Measurements from ENCODE around the gene SLFNL1.

DNA sequence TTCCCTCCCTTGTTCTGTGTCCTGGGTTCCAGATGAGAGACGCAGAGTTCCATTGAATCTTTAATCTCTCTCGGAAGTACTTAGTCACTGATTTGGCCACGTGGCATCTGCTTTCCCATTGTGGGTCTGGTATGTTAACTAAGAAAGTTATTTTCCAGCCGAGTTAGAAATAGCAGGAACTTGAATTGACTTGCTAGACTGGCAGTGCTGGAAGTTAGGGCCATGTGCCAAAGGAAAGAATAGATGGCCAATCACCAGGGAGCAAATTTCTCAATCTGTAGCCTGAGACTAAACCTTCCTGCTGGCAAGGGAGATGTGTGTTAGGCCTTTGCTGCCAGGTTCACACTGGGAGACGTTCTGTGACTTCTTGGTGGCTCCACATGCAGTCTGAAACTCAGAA lies 24.2 kb upstream of the SLFNL1 start:
- TF ChIP-seq CTCF (IDR thresholded peaks at IDR 0.05), result no peak
- TF ChIP-seq POLR2A (IDR thresholded peaks at IDR 0.05; ENCODE audit: low read depth), result no peak
- peak; percentile 50 to 53 for TF ChIP-seq POLR2AphosphoS5 (IDR thresholded peaks at IDR 0.05)
- no peak for TF ChIP-seq EP300 (IDR thresholded peaks at IDR 0.05)

All from esophagus muscularis mucosa (tissue), 4 donors.